ENCODE measurements around the gene MED26. TPM values are rescaled to one million over a fixed set of nuclear protein-coding genes. Genes with fewer than 3 reads are reported as not detected.

MED26 gene
- total and polyA plus RNA-seq, 9 of the 15 experiments (the other 6 are each of a cell fraction or from before 2014, with no cell fraction given), result 0.71 to 15.1 (median 6.2) TPM

GRCh38 chr19:16659832-16660708 lies 32.1 kb upstream of the MED26 start, which contains the start of gene SMIM7 (continued):
- TF ChIP-seq ZNF318 (IDR thresholded peaks at IDR 0.05; ENCODE audit: borderline replicate concordance in 1 of 2, low read depth in 1 of 2) (peak in 1 of 2 experiments; percentile 47; a peak in 1 of 4 replicates), BMI1 (IDR thresholded peaks at IDR 0.05; ENCODE audit: low read length) (no peak), FOXK2 (conservative IDR thresholded peaks at IDR 0.05 in 1 of 2, IDR thresholded peaks at IDR 0.05 in 1 of 2; ENCODE audit: low read depth in 2 of 2) (peak; percentile 50 to 63; a peak in 1 of 4 replicates), U2AF2 (optimal IDR thresholded peaks at IDR 0.05; ENCODE audit: low read depth, low read length) (no peak), MLX (CRISPR knock-in tag; conservative IDR thresholded peaks at IDR 0.05) (no peak), RAD51 (IDR thresholded peaks at IDR 0.05; ENCODE audit: borderline replicate concordance, low read depth) (no peak), DACH1 (IDR thresholded peaks at IDR 0.05; ENCODE audit: partially characterized antibody) (no peak), HMG20B (CRISPR knock-in tag; IDR thresholded peaks at IDR 0.05) (no peak), HDAC3 (IDR thresholded peaks at IDR 0.05; ENCODE audit: borderline replicate concordance, partially characterized antibody) (no peak), PURB (CRISPR knock-in tag; IDR thresholded peaks at IDR 0.05; ENCODE audit: low read depth) (no peak), ZNF766 (CRISPR knock-in tag; conservative IDR thresholded peaks at IDR 0.05) (peak; percentile 43), HMGXB4 (CRISPR knock-in tag; IDR thresholded peaks at IDR 0.05) (0 out of 2 replicates have a peak, but pooled peaks have one; percentile 9), ZNF212 (CRISPR knock-in tag; IDR thresholded peaks at IDR 0.05) (no peak), ZNF134 (CRISPR knock-in tag; conservative IDR thresholded peaks at IDR 0.05) (no peak), NELFE (IDR thresholded peaks at IDR 0.05; ENCODE audit: insufficient read depth, insufficient read length) (no peak), FOSL1 (tag; conservative IDR thresholded peaks at IDR 0.05) (no peak)

Measured in K562 (cell line).